GDM1 (cell line): ENCODE results near the gene ADCY9.
"Not testable (repeated sequence)": the region's sequence is repeated elsewhere in the genome, so short reads cannot be mapped to it uniquely, and the experiment has no call there.

Source experiments
- DNase-seq: peaks from one replicate; lab custom pipeline; 2025; lab: John Stamatoyannopoulos, UW

ADCY9 gene

DNA sequence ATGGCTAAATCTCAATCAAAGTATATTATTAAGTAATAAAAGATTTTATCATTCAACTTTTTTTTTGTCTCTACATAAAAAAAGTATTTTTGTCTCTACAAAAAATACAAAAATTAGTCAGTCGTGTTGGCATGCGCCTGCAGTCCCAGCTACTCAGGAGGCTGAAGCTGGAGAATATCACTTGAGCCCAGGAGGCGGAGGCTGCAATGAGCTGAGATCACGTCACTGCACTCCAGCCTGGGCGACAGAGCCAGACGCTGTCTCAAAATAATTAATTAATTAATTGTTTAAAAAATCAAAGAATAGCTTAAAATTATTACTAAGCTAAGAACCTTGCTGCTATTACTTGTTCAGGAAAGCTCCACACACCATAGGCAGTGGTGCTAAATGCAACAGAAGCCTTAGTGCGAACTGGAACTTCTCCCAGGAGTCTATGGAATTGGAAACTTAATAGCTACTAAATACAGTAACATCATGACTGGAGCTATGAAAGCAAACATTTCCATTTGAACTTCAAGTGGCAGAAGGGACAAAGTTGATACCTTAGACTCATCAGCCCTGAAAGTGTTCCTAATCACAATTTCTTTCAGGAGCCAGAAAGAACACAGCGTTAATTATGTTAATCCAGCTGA, 22.6 kb downstream of the ADCY9 start:
- DNase-seq = no peak

DNA sequence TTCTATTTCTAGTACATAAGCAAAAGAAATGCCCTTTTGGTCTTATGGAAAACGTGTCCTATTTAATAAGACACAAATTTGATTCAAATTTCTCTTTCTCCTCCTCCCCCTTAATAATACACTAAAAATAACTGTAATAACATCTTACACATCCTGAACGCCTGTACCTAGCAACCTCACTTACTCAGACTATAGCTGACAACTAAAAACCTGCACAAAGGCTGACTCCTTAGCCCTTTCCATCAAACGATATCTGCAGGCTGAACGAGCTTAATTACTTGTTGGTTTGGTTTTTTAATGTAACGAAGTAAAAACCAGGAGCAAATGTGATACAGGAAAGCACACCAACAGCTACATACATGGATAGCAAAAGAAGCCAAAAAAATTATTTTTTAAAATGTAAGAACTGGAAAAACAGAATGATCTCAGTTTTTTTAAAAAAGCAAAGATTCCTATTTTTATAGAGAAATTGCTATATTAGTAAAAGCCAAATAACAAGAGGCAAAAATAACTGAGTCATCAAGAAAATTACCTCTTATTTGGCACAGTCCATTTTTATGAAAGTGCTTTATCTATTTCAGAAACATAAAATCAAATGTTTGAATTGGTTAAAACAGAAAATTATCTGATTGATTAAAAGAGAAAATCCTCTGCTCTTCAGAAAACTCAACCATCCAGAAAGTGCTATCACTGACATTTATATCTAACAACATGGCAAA, 23.5 kb downstream of the ADCY9 start:
- DNase-seq = no peak

- DNase-seq = no peak
Measured at GRCh38 chr16:4091240-4092012, 24.8 kb downstream of the ADCY9 start.

- DNase-seq = no peak
Measured at GRCh38 chr16:4090351-4090851, 25.8 kb downstream of the ADCY9 start.

- no peak for DNase-seq
Measured at GRCh38 chr16:4089811-4090301, 26.4 kb downstream of the ADCY9 start.

- no peak for DNase-seq
Measured at GRCh38 chr16:4089251-4089810, 26.9 kb downstream of the ADCY9 start.

DNA sequence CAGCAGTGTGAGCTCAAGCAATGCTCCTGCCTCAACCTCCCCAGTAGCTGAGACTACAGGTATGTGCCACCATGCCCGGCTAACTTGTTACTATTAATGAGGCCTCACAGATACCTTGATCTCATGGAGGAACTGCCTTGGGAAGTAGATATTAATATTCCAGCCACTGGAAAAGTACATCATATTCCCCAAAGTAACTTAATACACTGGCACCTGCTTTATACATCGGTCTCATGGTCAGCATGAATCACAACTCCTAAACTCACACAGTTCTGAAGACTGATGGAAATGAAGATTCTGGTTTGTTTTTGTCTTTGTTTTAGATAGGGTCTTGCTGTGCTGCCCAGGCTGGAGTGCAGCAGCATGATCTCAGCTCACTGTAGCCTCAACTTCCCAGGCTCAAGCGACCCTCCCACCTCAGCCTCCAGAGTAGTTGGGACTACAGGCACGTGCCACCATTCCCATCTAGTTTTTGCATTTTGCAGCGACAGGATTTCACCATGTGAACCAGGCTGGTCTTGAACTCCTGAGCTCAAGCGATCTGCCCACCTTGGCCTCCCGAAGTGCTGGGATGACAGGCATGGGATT, 28.2 kb downstream of the ADCY9 start:
- DNase-seq = no peak

DNA sequence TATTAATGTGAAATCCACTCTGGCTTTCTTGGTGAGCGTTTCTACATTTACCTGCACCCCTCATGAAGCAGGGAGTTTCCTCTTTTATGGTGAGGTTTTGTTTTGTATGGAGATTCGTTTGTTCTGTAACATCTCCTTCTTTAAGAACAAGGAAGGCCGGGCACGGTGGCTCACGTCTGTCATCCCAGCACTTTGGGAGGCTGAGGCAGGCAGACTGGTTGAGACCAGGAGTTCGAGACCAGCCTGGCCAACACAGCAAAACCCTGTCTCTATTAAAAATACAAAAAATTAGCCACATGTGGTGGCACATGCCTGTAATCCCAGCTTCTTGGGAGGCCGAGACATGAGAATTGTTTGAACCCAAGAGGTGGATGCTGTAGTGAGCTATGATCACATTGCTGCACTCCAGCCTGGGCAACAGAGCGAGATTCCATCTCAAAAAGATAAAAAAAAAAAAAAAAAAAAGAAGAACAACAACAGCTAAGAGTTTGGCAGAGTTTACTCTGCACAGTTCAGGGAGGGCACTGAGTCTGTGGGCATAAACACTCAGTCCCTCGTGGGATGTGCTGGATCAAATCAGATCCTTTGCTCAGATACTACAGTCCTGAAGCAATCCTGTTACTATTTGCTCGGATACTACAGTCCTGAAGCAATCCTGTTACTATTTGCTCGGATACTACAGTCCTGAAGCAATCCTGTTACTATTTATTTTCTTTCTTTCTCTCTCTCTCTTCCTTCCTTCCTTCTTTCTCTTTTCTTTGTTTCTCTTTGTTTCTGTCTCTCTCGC, 28.9 kb downstream of the ADCY9 start:
- no peak for DNase-seq

DNA sequence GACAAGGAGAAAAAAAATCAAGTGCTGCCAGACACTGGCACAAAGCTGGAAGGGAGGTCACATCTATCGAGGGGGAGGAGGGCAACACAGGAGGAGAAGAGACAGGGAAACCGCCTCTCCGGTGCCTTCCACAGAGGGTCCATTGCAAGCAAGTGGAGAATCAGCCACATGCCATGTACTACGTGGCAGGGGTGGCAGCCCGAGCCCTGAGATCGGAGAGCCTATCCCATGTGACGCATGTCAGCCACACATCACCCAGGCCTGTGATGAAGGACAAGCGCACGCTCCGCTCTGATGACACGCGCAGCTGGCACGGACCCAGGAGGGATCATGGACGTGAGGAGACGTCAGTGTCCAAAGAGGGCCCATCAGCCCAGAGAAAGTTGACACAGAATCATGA, 30.1 kb downstream of the ADCY9 start:
- no peak for DNase-seq

GRCh38 chr16:4085405-4085970, 30.8 kb downstream of the ADCY9 start:
- no peak for DNase-seq

DNA sequence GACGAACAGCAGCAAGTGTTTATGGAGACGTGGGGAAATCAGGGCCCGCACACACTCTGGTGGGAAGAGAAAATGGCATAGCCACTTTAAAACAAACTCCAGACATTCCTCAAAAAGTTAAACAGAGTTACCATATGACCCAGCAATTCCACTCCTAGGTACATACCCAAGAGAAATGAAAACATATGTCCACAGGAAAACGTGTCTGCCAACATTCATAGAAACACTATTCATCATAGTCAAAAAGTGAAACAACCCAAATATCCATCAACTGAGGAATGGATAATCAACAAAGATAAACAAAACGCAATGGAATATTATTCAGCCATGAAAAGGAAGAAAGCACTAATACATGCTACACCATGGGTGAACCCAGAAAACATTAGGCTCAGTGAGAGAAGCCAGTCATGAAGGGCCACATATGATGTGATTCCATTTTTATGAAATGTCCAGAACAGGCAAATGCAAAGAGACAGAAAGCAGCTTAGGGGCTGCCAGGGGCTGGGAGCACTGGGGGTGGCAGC, 32.8 kb downstream of the ADCY9 start:
- DNase-seq = no peak

DNA sequence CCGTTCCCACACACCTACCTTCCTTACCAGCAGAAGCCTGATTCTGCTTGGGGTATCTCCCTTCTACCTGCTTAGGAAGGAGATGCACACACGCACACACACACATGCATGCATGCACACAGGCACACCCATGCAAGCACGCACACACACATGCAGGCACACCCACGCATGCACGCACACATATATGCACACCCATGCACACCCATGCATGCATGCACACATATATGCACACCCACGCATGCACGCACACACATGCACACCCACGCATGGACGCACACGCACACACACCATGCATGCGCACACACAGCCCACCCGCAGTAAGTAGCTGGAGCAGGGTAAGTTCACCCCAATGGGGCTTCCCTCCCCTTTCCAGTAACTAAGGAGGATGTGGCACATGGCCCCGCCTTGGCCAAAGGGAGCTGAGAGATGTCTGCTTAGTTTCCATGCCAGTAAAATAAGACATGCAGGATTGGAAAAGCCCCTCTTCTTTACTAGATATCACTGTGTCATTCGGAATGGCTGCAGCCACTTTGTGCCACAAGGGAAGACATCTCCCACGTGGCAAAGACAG, 33.7 kb downstream of the ADCY9 start:
- DNase-seq = no peak

GRCh38 chr16:4081521-4082021, 34.7 kb downstream of the ADCY9 start:
- DNase-seq = no peak

- DNase-seq = no peak
Measured at GRCh38 chr16:4081047-4081446, 35.2 kb downstream of the ADCY9 start.

- DNase-seq = no peak
Measured at GRCh38 chr16:4077174-4077649, 39.0 kb downstream of the ADCY9 start.

DNA sequence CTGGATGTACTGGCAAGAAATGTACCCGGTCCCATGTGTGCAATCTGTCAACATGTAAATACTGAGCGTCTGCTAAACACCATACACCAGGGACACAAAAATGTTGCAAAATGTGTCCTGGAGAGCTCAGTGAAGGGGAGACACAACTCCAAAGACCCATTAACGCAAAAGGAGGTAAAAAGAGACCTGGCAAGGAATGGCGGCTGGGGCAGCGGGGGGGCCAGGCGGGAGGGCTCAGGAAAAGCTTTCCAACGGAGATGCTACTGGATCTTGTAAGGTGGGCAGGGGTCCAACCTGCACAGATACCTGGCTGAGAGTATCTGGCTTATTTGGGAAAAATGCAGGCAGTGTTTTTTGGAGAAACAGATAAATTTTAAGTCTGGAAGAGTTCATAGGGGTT, 40.7 kb downstream of the ADCY9 start:
- no peak for DNase-seq

GRCh38 chr16:4073150-4073549, 43.1 kb downstream of the ADCY9 start:
- not testable (repeated sequence) for DNase-seq

DNA sequence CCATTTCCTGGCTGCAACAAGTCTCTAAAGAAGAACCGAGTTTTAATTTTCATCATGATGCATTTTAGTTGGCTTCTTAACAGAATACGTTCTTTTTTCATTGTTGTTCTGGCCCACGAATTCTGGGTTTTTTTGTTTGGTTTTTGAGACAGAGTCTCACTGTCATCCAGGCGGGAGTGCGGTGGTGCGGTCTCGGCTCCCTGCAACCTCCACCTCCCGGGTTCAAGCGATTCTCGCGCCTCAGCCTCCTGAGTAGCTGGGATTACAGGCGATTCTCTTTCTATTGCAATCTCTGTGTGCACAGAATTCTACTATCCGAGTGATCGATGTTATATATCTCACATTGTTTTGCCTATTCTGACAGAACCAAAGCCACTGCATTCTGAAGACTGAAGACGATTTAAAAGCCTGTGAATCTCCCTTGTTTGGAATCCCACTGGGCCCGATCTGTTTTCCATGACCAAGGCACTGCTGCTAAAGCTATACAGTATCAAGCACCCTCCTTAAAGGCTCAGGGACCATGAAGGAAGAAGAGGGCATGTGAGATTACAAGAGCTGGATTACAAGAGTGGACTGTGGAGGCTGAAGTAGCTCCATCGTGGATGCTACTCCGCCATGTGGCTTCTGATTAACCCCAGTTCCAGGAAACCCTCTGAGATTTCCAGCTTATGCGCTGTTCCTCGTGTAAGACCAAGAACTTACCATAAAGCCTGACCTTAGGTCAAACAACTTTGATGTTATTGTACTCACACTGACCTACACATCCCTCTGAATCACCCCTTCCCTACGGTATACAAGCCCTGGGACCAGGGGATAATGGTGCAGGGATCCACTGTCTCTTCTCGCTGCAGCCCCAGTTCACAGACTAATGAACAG, 44.3 kb downstream of the ADCY9 start:
- no peak for DNase-seq

DNA sequence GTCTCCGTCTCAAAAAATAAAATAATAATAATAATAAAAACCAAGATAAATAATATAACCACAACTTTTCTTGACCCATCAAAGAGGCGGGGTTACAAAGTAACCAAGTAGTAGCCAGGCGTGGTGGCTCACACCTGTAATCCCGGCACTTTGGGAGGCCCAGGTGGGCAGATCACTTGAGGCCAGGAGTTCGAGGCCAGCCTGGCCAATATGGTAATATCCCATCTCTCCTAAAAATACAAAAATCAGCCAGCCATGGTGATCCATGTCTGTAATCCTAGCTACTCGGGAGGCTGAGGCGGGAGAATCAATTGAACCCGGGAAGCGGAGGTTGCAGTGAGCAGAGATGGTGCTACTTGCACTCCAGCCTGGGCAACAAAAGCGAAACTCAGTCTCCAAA, 45.3 kb downstream of the ADCY9 start:
- no peak for DNase-seq
